ENCODE data around the gene ABCA7.

DNA sequence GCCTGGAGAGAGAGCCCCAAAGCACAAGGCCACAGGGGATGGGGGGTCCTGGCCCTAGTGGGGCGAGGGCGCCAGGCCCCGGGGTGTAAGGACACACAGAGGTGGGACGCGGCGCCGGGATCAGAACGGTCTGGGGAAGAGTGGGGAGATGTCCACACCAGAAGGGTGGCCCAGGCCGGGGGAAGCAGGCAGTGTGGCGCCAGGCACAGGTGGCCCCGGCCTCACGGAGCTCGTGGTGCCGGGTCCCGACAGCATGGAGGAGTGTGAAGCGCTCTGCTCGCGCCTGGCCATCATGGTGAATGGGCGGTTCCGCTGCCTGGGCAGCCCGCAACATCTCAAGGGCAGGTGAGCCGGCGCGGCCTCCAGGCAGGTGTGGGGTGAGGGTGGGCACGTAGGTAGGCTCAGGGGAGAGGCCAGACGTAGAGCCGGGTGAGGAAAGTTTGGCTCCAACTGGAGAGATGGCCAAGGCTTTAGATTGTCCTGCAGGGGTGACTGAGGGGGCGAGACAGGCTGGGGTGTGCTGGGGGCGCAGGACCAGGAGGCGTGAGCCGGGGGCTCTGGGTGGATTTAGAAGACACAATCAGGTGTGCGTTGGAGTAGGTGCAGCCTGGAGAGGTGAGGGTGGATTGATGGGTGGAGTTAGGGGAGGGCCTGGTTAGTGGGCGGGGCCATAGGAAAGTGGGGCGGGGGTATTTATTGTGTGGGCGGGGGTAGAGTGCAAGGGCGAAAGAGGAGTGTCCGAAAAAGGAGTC is 24.2 kb downstream of the ABCA7 start:
- no peak for TF ChIP-seq POLR2A (IDR thresholded peaks at IDR 0.05)
- TF ChIP-seq, protein P1, sequence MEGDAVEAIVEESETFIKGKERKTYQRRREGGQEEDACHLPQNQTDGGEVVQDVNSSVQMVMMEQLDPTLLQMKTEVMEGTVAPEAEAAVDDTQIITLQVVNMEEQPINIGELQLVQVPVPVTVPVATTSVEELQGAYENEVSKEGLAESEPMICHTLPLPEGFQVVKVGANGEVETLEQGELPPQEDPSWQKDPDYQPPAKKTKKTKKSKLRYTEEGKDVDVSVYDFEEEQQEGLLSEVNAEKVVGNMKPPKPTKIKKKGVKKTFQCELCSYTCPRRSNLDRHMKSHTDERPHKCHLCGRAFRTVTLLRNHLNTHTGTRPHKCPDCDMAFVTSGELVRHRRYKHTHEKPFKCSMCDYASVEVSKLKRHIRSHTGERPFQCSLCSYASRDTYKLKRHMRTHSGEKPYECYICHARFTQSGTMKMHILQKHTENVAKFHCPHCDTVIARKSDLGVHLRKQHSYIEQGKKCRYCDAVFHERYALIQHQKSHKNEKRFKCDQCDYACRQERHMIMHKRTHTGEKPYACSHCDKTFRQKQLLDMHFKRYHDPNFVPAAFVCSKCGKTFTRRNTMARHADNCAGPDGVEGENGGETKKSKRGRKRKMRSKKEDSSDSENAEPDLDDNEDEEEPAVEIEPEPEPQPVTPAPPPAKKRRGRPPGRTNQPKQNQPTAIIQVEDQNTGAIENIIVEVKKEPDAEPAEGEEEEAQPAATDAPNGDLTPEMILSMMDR (IDR thresholded peaks at IDR 0.05), result no peak
